ENCODE measurements around the gene R3HDML. TPM values are rescaled to one million over a fixed set of nuclear protein-coding genes. Genes with fewer than 3 reads are reported as not detected.
"Not testable (repeated sequence)": the region's sequence is repeated elsewhere in the genome, so short reads cannot be mapped to it uniquely, and the experiment has no call there.

Gene R3HDML
- total RNA-seq, 1 donor from 2014 or later, result not detected

DNA sequence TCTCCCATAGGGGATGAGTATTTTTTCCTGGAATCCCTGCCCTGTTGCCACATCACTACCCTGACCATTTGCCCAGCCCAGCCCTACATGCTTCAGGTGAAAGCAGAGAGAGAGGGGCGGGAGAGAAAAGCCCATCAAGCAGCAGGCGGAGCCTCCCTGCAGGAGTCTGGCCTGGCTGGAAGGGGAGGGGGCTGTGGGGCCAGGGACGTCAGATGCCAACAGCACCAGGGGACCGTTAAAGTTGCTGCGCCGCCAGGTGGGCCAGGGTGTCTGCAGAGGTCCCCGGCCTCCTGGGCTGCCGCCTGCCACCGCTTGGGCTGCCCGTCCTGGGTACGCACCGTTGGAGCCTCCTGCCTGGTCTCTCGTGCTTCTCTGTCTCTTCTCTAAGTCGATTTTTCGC is 757 bp upstream of the R3HDML start:
- H3K27ac Mint-ChIP-seq, result no peak overlapping the region
- intact Hi-C loops (cut with micrococcal nuclease), result no loop called here
- H3K36me3 Mint-ChIP-seq (ENCODE audit: low read depth), result no peaks in the 10 kb centered on the region
- peaks cover 10% of the 10 kb centered on the region for H3K27me3 Mint-ChIP-seq (ENCODE audit: low read depth)
- H3K4me3 Mint-ChIP-seq (ENCODE audit: low read depth), result no peak overlapping the region
- H3K9me3 Mint-ChIP-seq, result no peaks in the 10 kb centered on the region
- no peaks in the 10 kb centered on the region for H3K4me1 Mint-ChIP-seq (ENCODE audit: low read depth)
- DNase-seq (ENCODE audit: low spot score), result no peak

DNA sequence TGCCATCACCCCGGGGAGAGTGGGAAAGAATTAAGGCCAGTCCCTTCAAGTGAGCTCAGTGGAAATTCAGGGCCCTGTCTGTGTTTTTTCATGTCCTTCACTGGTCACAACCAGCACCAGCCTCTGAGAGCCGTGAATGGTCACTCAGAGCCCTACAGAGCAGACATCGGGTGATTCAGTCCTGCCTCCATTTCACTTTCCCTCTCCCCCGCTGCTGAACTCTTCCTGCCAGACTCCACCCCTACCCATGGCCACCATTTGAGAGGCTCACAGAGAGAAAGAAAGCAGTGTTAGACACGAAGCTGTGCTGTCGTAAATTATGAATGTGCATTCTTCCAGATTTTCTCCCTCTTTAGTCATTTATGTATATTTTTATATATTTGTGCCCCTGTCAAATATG is 5.4 kb downstream of the R3HDML start:
- H3K27ac Mint-ChIP-seq, result no peak overlapping the region
- no peaks in the 10 kb centered on the region for H3K4me1 Mint-ChIP-seq (ENCODE audit: low read depth)
- H3K36me3 Mint-ChIP-seq (ENCODE audit: low read depth), result no peaks in the 10 kb centered on the region
- peaks cover 3% of the 10 kb centered on the region for H3K27me3 Mint-ChIP-seq (ENCODE audit: low read depth)
- H3K4me3 Mint-ChIP-seq (ENCODE audit: low read depth), result no peak overlapping the region
- intact Hi-C loops (cut with micrococcal nuclease), result no loop called here
- no peak for DNase-seq (ENCODE audit: low spot score)
- no peaks in the 10 kb centered on the region for H3K9me3 Mint-ChIP-seq

DNA sequence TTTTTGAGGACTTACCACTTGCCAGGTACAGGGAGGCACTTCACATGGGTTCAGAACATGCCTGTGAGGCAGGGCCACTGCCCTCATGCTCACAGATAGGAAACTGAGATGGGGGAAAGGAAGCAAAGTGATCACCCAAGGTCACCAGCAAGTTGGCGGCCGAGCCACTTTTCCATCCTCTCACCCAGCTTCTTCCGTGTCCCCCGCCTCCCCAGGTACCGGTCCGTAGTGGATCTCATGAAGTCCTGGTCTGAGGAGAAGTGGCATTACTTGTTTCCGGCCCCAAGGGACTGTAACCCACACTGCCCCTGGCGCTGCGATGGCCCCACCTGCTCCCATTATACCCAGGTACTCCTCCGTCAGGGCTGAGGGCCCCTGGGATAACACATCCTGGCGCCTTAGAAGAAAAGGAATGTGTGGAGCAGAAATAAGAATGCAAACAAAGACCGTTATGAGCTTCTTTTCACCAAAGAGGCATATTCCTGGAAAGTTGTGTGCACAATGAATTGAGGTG is 6.4 kb downstream of the R3HDML start:
- intact Hi-C loops (cut with micrococcal nuclease), result no loop called here

DNA sequence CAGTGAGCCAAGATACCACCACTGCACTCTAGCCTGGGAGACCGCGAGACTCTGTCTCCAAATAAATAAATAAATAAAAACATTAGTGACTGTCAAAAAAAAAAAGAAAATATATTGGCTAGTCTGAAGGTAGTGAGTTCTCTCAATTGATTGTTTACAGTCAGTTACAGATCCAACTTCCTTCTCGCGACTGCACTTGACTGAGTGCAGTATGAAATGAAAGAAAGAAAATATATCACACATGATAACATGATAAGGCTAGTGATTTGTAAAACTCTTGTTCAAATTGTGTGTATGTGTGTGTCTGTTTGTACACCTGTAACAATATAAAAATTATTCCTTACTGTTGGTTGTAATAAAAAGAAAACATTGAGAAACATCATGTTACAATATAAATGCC is 7.9 kb downstream of the R3HDML start:
- no peak for DNase-seq (ENCODE audit: low spot score)
- no peak overlapping the region for H3K27ac Mint-ChIP-seq
- no peak overlapping the region for H3K4me3 Mint-ChIP-seq (ENCODE audit: low read depth)
- no peaks in the 10 kb centered on the region for H3K4me1 Mint-ChIP-seq (ENCODE audit: low read depth)
- H3K36me3 Mint-ChIP-seq (ENCODE audit: low read depth), result no peaks in the 10 kb centered on the region
- H3K9me3 Mint-ChIP-seq, result no peaks in the 10 kb centered on the region
- peaks cover 3% of the 10 kb centered on the region for H3K27me3 Mint-ChIP-seq (ENCODE audit: low read depth)
- intact Hi-C loops (cut with micrococcal nuclease), result no loop called here

More for the DNA sequence above, 6.4 kb downstream of the R3HDML start:
- no peak for DNase-seq (ENCODE audit: low spot score)
- Mint-ChIP-seq H3K4me3 (ENCODE audit: low read depth) (no peak overlapping the region), H3K36me3 (ENCODE audit: low read depth) (no peaks in the 10 kb centered on the region), H3K4me1 (ENCODE audit: low read depth) (no peaks in the 10 kb centered on the region), H3K27me3 (ENCODE audit: low read depth) (peaks cover 3% of the 10 kb centered on the region), H3K27ac (no peak overlapping the region), H3K9me3 (no peaks in the 10 kb centered on the region)

DNA sequence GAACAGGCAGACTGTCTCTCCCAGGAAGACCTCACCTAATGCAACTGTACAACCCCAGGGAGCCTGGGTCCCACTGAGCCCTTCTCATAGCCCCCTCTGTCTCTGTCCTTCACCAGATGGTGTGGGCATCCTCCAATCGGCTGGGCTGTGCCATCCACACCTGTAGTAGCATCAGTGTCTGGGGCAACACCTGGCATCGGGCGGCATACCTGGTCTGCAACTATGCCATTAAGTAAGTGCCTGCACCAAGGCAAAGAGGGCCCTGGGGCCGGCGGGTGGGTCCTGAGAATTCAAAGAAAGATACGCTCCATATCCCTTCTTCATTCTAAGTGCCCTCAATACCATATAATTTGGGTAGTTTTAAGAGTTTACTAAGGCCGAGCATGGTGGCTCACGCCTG is 8.3 kb downstream of the R3HDML start:
- Mint-ChIP-seq H3K27ac (no peak overlapping the region), H3K9me3 (no peaks in the 10 kb centered on the region), H3K4me1 (ENCODE audit: low read depth) (no peaks in the 10 kb centered on the region), H3K36me3 (ENCODE audit: low read depth) (no peaks in the 10 kb centered on the region), H3K27me3 (ENCODE audit: low read depth) (peaks cover 3% of the 10 kb centered on the region), H3K4me3 (ENCODE audit: low read depth) (no peak overlapping the region)
- intact Hi-C loops (cut with micrococcal nuclease), result no loop called here
- DNase-seq (ENCODE audit: low spot score), result no peak

DNA sequence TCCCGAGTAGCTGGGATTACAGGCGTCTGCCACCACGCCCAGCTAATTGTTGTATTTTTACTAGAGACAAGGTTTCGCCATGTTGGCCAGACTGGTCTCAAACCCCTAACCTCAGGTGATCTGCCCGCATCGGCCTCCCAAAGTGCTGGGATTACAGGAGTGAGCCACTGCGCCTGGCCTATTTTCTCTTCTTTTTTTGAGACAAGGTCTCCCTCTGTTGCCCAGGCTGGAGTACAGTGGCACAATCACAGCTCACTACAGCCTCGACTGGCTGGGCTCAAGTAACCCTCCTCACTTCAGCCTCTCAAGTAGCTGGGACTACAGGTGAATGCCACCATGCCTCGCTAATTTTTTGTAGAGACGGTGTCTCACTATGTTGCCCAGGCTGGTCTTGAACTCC is 9.1 kb downstream of the R3HDML start:
- H3K4me3 Mint-ChIP-seq (ENCODE audit: low read depth); H3K4me1 Mint-ChIP-seq (ENCODE audit: low read depth); intact Hi-C loops (cut with micrococcal nuclease); H3K9me3 Mint-ChIP-seq; H3K27ac Mint-ChIP-seq; H3K36me3 Mint-ChIP-seq (ENCODE audit: low read depth); DNase-seq (ENCODE audit: low spot score); H3K27me3 Mint-ChIP-seq (ENCODE audit: low read depth): not testable (repeated sequence)

DNA sequence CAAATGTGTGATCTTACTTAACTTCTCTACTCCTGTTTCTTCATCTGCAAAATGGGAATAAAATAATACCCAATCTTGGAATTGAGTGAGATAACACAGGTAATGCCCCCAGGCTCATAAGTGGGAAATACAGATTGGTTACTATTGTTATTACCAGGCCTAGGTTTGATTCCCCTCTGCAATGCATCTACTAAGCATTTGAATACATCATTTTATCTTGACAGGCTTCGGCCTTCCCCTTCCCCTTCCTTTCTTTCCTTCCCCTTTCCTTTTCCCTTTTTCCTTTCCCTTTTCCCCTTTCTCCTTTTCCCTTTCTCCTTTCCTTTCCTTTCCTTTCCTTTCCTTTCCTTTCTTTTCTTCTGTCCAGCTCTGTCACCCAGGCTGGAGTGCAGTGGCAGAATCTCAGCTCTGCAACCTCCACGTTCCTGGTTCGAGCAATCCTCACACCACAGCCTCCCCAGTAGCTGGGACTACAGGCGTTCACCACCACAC is 11.4 kb downstream of the R3HDML start:
- Mint-ChIP-seq H3K4me3 (ENCODE audit: low read depth) (no peak overlapping the region), H3K27me3 (ENCODE audit: low read depth) (peaks cover 3% of the 10 kb centered on the region), H3K27ac (no peak overlapping the region), H3K36me3 (ENCODE audit: low read depth) (no peaks in the 10 kb centered on the region), H3K4me1 (ENCODE audit: low read depth) (no peaks in the 10 kb centered on the region), H3K9me3 (no peaks in the 10 kb centered on the region)
- DNase-seq (ENCODE audit: low spot score), result no peak
- intact Hi-C loops (cut with micrococcal nuclease), result no loop called here

DNA sequence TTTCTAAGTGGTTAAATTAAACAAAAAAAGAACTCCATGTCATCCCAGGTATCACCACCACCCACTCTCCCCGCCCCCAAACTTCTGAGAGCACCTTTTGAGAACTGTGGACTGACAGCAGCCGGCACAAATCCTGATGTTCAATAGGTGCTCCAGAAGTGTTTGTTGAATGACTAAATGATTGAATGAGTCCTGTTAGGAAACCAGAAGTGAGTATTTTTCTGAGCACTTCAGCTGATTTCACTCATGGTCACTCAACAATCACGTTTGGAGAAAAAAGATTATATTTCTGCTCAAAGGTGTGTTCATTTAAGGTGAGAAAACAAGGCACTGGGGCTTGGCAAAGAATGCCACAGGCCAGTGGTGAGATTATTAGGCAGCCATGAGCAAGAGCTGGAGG is 12.5 kb downstream of the R3HDML start:
- no peak for DNase-seq (ENCODE audit: low spot score)
- peaks cover 3% of the 10 kb centered on the region for H3K27me3 Mint-ChIP-seq (ENCODE audit: low read depth)
- no peaks in the 10 kb centered on the region for H3K4me1 Mint-ChIP-seq (ENCODE audit: low read depth)
- no peak overlapping the region for H3K27ac Mint-ChIP-seq
- intact Hi-C loops (cut with micrococcal nuclease), result no loop called here
- no peaks in the 10 kb centered on the region for H3K36me3 Mint-ChIP-seq (ENCODE audit: low read depth)
- H3K4me3 Mint-ChIP-seq (ENCODE audit: low read depth), result no peak overlapping the region
- H3K9me3 Mint-ChIP-seq, result no peaks in the 10 kb centered on the region

DNA sequence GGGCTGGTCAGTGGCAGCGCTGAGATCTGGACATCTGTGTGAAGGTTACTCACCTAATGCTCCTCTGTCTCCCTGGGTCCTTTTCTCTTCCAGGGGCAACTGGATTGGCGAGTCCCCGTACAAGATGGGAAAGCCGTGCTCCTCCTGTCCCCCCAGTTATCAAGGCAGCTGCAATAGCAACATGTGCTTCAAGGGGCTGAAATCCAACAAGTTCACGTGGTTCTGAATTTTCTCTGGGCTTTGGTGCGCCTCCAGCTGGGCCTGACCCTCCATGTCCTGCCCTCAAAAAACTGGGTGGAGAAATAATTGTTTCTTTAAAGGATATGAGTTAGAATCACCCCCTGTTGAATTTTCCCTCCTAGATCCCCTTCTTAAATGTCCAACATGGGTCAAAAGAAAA is 13.7 kb downstream of the R3HDML start:
- Mint-ChIP-seq H3K4me1 (ENCODE audit: low read depth) (no peaks in the 10 kb centered on the region), H3K27ac (no peak overlapping the region), H3K36me3 (ENCODE audit: low read depth) (no peaks in the 10 kb centered on the region), H3K27me3 (ENCODE audit: low read depth) (peaks cover 3% of the 10 kb centered on the region), H3K4me3 (ENCODE audit: low read depth) (no peak overlapping the region), H3K9me3 (no peaks in the 10 kb centered on the region)
- intact Hi-C loops (cut with micrococcal nuclease), result no loop called here
- no peak for DNase-seq (ENCODE audit: low spot score)

DNA sequence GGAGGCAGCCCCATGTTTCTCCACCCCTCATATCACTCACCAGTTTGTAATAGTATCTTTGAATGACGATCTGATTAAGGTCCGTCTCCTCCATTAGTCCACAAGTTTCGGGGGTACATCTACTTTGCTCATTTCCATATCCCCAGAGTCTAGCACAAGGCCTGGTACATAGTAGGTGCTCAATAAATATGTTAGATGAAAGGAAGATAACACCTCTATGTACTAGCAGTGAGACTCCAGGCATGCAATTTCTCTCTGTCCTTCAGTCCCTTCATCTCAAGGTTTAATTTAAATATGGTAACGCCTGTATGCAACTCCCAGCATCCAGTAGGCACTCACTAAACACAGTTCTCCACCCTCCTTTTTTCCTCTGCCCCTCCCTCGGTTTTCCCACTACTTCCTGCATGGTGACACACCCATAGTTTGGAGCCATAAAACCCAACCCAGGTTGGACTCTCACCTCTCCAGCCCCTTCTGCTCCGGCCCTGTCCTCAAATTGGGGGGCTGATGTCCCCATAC is 18.2 kb downstream of the R3HDML start:
- Mint-ChIP-seq H3K27me3 (ENCODE audit: low read depth) (peaks cover 5% of the 10 kb centered on the region), H3K4me1 (ENCODE audit: low read depth) (no peaks in the 10 kb centered on the region), H3K9me3 (no peaks in the 10 kb centered on the region), H3K27ac (no peak overlapping the region), H3K36me3 (ENCODE audit: low read depth) (no peaks in the 10 kb centered on the region), H3K4me3 (ENCODE audit: low read depth) (no peak overlapping the region)
- intact Hi-C loops (cut with micrococcal nuclease), result no loop called here
- DNase-seq (ENCODE audit: low spot score), result no peak

DNA sequence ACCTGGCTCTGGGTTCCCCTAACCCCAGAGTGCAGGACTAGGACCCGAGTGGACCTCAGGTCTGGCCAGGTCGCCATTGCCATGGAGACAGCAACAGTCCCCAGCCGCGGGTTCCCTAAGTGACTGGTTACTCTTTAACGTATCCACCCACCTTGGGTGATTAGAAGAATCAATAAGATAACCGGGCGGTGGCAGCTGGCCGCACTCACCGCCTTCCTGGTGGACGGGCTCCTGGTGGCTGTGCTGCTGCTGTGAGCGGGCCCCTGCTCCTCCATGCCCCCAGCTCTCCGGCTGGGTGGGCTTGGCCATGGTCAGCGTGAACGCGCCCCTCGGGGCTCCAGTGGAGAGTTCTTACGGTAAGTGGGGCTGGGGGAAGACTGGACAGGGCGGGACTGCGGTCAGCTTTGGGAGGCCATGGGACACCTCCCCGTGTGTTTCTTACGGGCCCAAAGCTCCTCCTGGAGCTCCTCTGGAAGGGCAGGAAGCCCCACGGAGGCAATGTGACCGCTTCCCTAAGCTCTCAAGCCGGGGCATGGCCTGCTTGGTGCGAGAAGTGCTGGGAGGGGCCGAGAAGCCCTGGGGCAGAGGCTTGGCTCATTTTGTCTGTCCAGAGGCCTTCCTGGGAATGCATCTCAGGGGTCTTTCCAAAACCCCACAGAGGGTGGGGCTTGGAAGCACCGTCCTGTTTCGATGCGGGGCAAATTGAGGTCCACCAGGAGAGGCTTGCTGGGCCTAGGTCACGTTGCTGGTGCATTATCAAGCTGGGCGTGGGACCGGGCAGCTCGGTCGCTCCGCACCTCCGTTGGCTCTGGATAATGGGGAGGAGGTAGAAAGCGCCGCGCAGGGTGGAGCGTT is 18.9 kb downstream of the R3HDML start, which contains the start of gene HNF4A:
TSS of gene HNF4A (plus strand) at position 202 of the 855 bp plus-strand sequence. CDS start at position 308, 106 bp downstream.
- Mint-ChIP-seq H3K9me3 (no peaks in the 10 kb centered on the region), H3K4me3 (ENCODE audit: low read depth) (no peak within 1 kb of the TSS), H3K27ac (no peak within 1 kb of the TSS), H3K27me3 (ENCODE audit: low read depth) (peaks cover 9% of the 10 kb centered on the region), H3K4me1 (ENCODE audit: low read depth) (no peaks in the 10 kb centered on the region), H3K36me3 (ENCODE audit: low read depth) (no peaks in the 10 kb centered on the region)
- no peak for DNase-seq (ENCODE audit: low spot score)
- intact Hi-C loops (cut with micrococcal nuclease), result no loop called here

DNA sequence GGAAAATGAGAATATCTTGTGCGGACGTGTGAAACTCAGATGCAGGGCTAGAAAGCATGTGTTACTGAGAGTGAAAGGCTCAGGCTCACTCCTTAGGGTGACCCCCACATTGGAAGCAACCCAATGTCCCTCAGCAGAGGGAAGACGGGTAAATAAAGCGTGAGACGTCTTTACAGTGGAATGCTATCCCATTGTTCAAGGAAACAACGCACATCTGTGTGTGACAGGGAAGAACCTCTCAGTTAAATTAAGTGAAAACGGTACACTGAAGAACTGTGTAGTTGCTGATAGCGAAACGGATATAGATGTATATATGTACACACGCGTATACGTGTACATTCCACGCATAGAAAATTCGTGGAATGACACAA is 19.5 kb downstream of the R3HDML start:
- no peak overlapping the region for H3K27ac Mint-ChIP-seq
- intact Hi-C loops (cut with micrococcal nuclease), result no loop called here
- no peak overlapping the region for H3K4me3 Mint-ChIP-seq (ENCODE audit: low read depth)
- no peaks in the 10 kb centered on the region for H3K9me3 Mint-ChIP-seq
- no peaks in the 10 kb centered on the region for H3K36me3 Mint-ChIP-seq (ENCODE audit: low read depth)
- H3K27me3 Mint-ChIP-seq (ENCODE audit: low read depth), result peaks cover 11% of the 10 kb centered on the region
- no peaks in the 10 kb centered on the region for H3K4me1 Mint-ChIP-seq (ENCODE audit: low read depth)
- no peak for DNase-seq (ENCODE audit: low spot score)

DNA sequence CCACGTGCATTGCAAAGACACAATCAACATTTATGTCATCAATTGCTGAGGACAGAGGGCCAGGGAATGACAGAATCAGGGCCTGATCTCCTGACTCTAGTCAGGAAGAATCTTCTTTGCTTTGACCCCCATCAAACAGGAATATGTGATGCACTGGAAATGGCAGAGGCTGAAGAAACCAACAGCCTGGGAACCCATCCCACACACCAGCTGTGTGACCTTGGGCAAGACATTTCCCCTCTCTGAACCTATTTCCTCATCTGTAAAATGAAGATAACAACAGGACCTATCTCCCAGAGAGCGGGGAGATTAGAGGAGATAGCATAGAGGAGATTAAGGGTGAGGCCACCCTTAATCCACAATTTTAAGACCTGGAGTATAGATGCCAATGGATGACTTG is 20.2 kb downstream of the R3HDML start:
- H3K27ac Mint-ChIP-seq, result no peak overlapping the region
- intact Hi-C loops (cut with micrococcal nuclease), result no loop called here

More for the DNA sequence above, 20.2 kb downstream of the R3HDML start:
- H3K27me3 Mint-ChIP-seq (ENCODE audit: low read depth), result peaks cover 11% of the 10 kb centered on the region
- no peak overlapping the region for H3K4me3 Mint-ChIP-seq (ENCODE audit: low read depth)
- H3K36me3 Mint-ChIP-seq (ENCODE audit: low read depth), result no peaks in the 10 kb centered on the region
- no peaks in the 10 kb centered on the region for H3K9me3 Mint-ChIP-seq
- no peak for DNase-seq (ENCODE audit: low spot score)
- no peaks in the 10 kb centered on the region for H3K4me1 Mint-ChIP-seq (ENCODE audit: low read depth)

Measured in activated T-helper 2 cell treated with anti-CD3 and anti-CD28 coated beads, Interferon-gamma antibody, Interleukin-2, Interleukin-4, amounts not matched to agents 10 μg/mL and 5 μg/mL and 100 μg/mL, durations not matched to agents 14 hours and 24 hours and 36 hours (primary cell).